ENCODE measurements around the gene RHBDL2. TPM values are rescaled to one million over a fixed set of nuclear protein-coding genes. Genes with fewer than 3 reads are reported as not detected.

The RHBDL2 gene
- total and polyA plus RNA-seq, 9 of the 15 experiments (the other 6 are each of a cell fraction or from before 2014, with no cell fraction given), result not detected

DNA sequence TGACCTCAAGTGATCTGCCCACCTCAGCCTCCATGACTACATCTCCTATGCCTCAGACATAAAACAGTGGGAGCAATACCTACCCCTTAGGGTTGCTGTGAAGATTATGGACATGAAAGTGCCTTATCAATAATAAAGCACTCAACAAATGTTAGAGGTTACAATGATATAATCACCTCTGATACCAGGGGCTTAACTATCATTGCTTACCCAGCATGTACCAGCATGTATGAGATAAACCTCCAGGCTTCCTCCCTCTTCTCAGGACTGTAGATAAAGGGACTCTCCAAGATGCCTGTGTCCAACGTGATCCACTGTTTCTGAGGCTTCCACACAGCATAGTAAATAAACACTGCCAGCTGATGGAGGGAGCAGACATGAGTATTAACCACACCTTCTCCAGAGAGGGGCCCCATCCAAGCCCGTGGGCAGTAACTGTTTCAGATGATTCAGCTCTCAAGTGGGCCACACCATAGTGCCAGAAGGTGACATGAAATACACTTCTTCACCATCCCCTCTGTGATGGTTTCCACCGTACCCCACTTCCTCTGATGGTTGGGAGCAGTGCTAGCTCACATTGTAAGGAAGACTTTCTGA is 26.2 kb downstream of the RHBDL2 start (continued):
- no peak for TF ChIP-seq ZNF785 (CRISPR knock-in tag; IDR thresholded peaks at IDR 0.05)
- TF ChIP-seq ZNF444 (CRISPR knock-in tag; IDR thresholded peaks at IDR 0.05), result no peak
- TF ChIP-seq ESRRB (CRISPR knock-in tag; IDR thresholded peaks at IDR 0.05; ENCODE audit: borderline replicate concordance), result no peak
- no peak for TF ChIP-seq TRIM28 (IDR thresholded peaks at IDR 0.05)
- TF ChIP-seq MEF2D (tag; conservative IDR thresholded peaks at IDR 0.05; ENCODE audit: low read depth), result no peak; the same call in 1 of the 2 replicates
- TF ChIP-seq, protein P1, sequence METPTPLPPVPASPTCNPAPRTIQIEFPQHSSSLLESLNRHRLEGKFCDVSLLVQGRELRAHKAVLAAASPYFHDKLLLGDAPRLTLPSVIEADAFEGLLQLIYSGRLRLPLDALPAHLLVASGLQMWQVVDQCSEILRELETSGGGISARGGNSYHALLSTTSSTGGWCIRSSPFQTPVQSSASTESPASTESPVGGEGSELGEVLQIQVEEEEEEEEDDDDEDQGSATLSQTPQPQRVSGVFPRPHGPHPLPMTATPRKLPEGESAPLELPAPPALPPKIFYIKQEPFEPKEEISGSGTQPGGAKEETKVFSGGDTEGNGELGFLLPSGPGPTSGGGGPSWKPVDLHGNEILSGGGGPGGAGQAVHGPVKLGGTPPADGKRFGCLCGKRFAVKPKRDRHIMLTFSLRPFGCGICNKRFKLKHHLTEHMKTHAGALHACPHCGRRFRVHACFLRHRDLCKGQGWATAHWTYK (CRISPR knock-in tag; IDR thresholded peaks at IDR 0.05), result peak; percentile 81; the same call in 1 of the 2 replicates
- no peak for TF ChIP-seq ZNF699 (CRISPR knock-in tag; IDR thresholded peaks at IDR 0.05; ENCODE audit: insufficient replicate concordance)
- TF ChIP-seq NR3C1 (CRISPR knock-in tag; IDR thresholded peaks at IDR 0.05), result no peak
- TF ChIP-seq DACH1 (IDR thresholded peaks at IDR 0.05; ENCODE audit: partially characterized antibody), result peak; percentile 87
- TF ChIP-seq ZNF232 (CRISPR knock-in tag; IDR thresholded peaks at IDR 0.05), result no peak
- TF ChIP-seq SETDB1 (IDR thresholded peaks at IDR 0.05; ENCODE audit: low read length), result no peak
- TF ChIP-seq HNRNPH1 (optimal IDR thresholded peaks at IDR 0.05; ENCODE audit: low read depth, low read length), result no peak
- TF ChIP-seq RFX5 (IDR thresholded peaks at IDR 0.05; ENCODE audit: low read depth, low read length), result no peak
- TF ChIP-seq E2F3 (CRISPR knock-in tag; IDR thresholded peaks at IDR 0.05), result no peak
- peak; percentile 92 for TF ChIP-seq HDAC2 (IDR thresholded peaks at IDR 0.05)
- TF ChIP-seq PRPF4 (IDR thresholded peaks at IDR 0.05; ENCODE audit: insufficient read depth, low read depth, low read length, poor library complexity, severe bottlenecking), result no peak
- TF ChIP-seq ZNF324 (CRISPR knock-in tag; IDR thresholded peaks at IDR 0.05), result no peak
- TF ChIP-seq NR1H2 (CRISPR knock-in tag; IDR thresholded peaks at IDR 0.05), result no peak
- no peak for TF ChIP-seq POLR3G (IDR thresholded peaks at IDR 0.05; ENCODE audit: extremely low read depth, insufficient read length, insufficient replicate concordance)
- TF ChIP-seq, protein P2, sequence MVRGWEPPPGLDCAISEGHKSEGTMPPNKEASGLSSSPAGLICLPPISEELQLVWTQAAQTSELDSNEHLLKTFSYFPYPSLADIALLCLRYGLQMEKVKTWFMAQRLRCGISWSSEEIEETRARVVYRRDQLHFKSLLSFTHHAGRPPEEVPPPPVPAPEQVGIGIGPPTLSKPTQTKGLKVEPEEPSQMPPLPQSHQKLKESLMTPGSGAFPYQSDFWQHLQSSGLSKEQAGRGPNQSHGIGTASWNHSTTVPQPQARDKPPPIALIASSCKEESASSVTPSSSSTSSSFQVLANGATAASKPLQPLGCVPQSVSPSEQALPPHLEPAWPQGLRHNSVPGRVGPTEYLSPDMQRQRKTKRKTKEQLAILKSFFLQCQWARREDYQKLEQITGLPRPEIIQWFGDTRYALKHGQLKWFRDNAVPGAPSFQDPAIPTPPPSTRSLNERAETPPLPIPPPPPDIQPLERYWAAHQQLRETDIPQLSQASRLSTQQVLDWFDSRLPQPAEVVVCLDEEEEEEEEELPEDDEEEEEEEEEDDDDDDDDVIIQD (CRISPR knock-in tag; IDR thresholded peaks at IDR 0.05), result no peak
- no peak for TF ChIP-seq ZNF184 (CRISPR knock-in tag; IDR thresholded peaks at IDR 0.05)
- no peak for TF ChIP-seq KAT2B (IDR thresholded peaks at IDR 0.05; ENCODE audit: low read depth, low read length)
- no peak for TF ChIP-seq POLR2G (IDR thresholded peaks at IDR 0.05; ENCODE audit: low read depth, low read length)
- TF ChIP-seq NFIX (CRISPR knock-in tag; IDR thresholded peaks at IDR 0.05; ENCODE audit: low read depth), result no peak
- TF ChIP-seq DNMT1 (IDR thresholded peaks at IDR 0.05), result no peak
- no peak for TF ChIP-seq ZBTB12 (CRISPR knock-in tag; IDR thresholded peaks at IDR 0.05)
- no peak for TF ChIP-seq SREBF1 (IDR thresholded peaks at IDR 0.05; ENCODE audit: borderline replicate concordance, low read depth, low read length)
- no peak; the same call in 1 of the 2 replicates for TF ChIP-seq ZNF644 (tag; IDR thresholded peaks at IDR 0.05; ENCODE audit: low read depth)
- peak; percentile 98 for TF ChIP-seq KLF16 (IDR thresholded peaks at IDR 0.05)

All from K562 (cell line).